Cardiac fibroblast (primary cell): ENCODE data around the gene ELP5.
A peak's percentile ranks its signal among the peaks of the same experiment; 100 is the strongest.

Experiments
- DNase-seq, 2 donors: peaks; one replicate each; pipeline versions ENCODE4 v3.0.0 to v3.0.0-alpha.2; 2010; ENCODE audit warnings: low read depth in 2 of 2
- H3K4me3 ChIP-seq, 2 donors: replicated peaks in 1 of 2; 1 replicate in 1 of 2; 2 replicates in 1 of 2; pipeline ENCODE4 v1.5.1; 2011; ENCODE audit warnings: low read depth in 2 of 2, low read length in 2 of 2, mild to moderate bottlenecking in 2 of 2, moderate library complexity in 1 of 2
- CTCF ChIP-seq: IDR thresholded peaks from one replicate; pipeline ENCODE4 v1.5.1; 2011; ENCODE audit warnings: low read depth, mild to moderate bottlenecking, low read length, inconsistent platforms

The ELP5 gene

DNA sequence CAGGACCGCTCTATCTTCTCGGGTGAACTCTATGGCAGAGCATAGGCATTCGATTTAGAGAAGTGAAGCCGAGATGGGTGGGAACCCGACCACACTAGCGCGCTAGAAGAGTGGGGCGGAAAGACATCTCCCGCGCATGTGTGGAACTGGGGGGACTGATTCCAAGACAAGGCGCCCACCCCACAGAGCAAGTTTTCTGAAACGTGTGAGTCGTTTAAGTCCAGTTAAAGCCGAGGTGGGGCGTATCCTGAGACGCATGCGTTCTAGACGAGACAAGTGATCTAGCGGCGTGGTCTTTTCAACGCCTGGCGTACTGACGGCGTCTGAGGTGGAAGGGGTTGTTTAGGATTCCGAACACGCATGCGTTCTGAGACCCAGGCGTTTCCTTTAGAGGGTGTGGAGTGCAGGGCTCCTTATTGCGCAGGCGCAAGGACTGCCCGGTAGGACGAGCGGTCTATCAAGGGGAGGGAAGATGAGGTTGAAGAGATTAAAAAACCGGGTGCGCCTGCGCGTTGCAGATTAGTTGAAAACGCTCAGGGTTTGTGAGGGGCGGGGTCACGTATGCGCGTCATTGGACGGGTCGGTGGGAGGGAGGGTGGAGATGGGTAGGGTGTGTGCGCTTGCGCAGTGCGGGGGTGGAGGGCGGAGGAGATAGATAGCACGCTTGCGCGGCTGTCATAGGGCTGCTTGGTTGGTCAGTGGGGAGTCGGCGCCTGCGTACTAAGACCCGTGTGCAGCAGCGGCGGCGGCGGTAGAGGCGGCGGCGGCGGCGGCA is 55.1 kb downstream of the ELP5 start, which contains the start of gene EIF5A:
Gene EIF5A, plus strand, starts transcription at position 718 of the 775 bp plus-strand sequence. CDS start 2,008 bp downstream, outside the sequence.
- DNase-seq = peak; percentile 100
- TF ChIP-seq CTCF = no peak
- H3K4me3 ChIP-seq = peak within 1 kb of the TSS; percentile 89 to 93

GRCh38 chr17:7307686-7308624 is 55.9 kb downstream of the ELP5 start:
- DNase-seq = peak; percentile 37 to 51
- no peak for TF ChIP-seq CTCF
- H3K4me3 ChIP-seq = peak overlapping the region; percentile 89 to 93

DNA sequence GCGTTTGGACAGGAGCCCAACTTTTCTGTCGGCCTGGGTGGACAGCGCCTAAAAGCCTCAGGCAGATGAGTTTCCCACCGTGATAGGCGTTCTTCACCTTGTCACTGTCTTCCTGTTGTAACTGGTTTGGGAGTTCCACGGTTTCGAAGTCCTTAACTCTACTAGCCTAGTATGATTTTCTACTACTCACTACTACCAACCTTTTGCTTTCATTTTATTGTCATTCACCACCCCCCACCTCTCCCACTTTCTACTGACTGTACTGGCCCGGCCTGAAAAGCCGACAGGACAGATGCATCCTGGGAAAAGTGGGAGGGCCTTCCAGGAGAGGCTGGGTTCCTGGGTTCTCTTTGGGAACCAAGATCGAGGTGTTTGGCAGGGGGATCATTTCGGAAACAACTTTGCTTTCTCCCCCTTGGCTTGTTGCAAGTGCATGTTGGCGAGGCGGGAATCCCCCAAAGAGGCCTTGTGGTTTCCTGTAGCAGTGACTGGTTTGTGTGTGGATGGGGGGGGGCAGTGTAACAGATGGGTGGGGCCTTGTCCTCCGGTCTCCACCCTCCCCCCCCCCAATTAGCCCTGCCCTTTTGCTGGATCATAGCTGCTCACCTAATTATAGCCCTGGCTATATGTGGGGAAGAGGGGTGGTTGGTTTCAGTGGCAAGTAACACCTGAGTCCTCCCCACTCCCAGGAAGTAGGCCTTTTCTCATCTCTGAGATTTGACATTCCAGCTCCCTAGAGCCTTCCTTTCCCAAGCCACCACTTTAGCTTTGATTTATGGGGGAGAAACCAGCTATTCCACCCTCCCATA is 56.8 kb downstream of the ELP5 start:
- peak overlapping the region; percentile 89 to 93 for H3K4me3 ChIP-seq
- peak; percentile 83 to 86 for DNase-seq
- TF ChIP-seq CTCF = no peak
